GM06990 (cell line): Measurements from ENCODE around the gene ITGA4.
"Not testable (repeated sequence)": the region's sequence is repeated elsewhere in the genome, so short reads cannot be mapped to it uniquely, and the experiment has no call there.

Experiments
- DNase-seq: peaks from one replicate; pipeline ENCODE4 v3.0.0-alpha.2; 2011; ENCODE audit not compliant: insufficient read length; ENCODE audit errors: extremely low read depth
- H3K27me3 ChIP-seq: replicated peaks from 2 replicates; pipeline ENCODE4 v1.6.0; 2011; ENCODE audit warnings: low read length; ENCODE audit not compliant: control insufficient read depth, insufficient read depth
- H3K36me3 ChIP-seq: 2 replicates; pipeline ENCODE4 v1.5.1; 2011; ENCODE audit warnings: low read length; ENCODE audit not compliant: control insufficient read depth, insufficient read depth
- H3K4me3 ChIP-seq: replicated peaks from 2 replicates; pipeline ENCODE4 v1.5.1; 2011; ENCODE audit warnings: low read depth, mild to moderate bottlenecking, control low read depth, low read length
- TF ChIP-seq, protein P1 (sequence below): IDR thresholded peaks from 2 replicates; pipeline ENCODE4 v1.5.1; 2011; ENCODE audit warnings: low read length, control low read depth, mild to moderate bottlenecking, inconsistent platforms; ENCODE audit not compliant: insufficient read depth, poor library complexity, severe bottlenecking

Gene ITGA4

GRCh38 chr2:181440344-181440743 lies 16.8 kb upstream of the ITGA4 start:
- TF ChIP-seq, protein P1, sequence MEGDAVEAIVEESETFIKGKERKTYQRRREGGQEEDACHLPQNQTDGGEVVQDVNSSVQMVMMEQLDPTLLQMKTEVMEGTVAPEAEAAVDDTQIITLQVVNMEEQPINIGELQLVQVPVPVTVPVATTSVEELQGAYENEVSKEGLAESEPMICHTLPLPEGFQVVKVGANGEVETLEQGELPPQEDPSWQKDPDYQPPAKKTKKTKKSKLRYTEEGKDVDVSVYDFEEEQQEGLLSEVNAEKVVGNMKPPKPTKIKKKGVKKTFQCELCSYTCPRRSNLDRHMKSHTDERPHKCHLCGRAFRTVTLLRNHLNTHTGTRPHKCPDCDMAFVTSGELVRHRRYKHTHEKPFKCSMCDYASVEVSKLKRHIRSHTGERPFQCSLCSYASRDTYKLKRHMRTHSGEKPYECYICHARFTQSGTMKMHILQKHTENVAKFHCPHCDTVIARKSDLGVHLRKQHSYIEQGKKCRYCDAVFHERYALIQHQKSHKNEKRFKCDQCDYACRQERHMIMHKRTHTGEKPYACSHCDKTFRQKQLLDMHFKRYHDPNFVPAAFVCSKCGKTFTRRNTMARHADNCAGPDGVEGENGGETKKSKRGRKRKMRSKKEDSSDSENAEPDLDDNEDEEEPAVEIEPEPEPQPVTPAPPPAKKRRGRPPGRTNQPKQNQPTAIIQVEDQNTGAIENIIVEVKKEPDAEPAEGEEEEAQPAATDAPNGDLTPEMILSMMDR, result no peak
- no peaks in the 10 kb centered on the region for H3K27me3 ChIP-seq
- no peak for DNase-seq
- H3K4me3 ChIP-seq, result no peak overlapping the region
- no peaks in the 10 kb centered on the region for H3K36me3 ChIP-seq

GRCh38 chr2:181440919-181441318 lies 16.3 kb upstream of the ITGA4 start:
- Histone ChIP-seq H3K27me3 (no peaks in the 10 kb centered on the region), H3K4me3 (no peak overlapping the region), H3K36me3 (no peaks in the 10 kb centered on the region)
- TF ChIP-seq, protein P1, result no peak
- DNase-seq, result no peak

DNA sequence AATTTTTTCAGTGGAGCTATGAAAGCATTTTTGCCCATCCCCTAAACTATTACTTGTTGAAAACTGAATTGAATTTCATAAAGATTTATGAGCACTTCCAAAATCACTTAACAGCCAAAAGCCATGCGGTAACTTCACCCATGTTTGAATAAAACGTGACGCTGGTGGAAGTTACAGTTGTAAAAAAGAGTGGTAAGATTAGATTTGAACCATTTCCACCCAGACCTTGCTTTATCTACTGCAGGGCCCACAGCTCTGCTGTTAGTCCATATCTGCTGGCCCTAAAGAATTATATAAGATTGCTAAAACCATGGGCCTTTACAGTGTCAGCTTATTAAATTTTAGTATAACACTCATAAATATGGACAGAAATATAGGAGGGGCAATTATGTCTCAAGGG lies 15.5 kb upstream of the ITGA4 start:
- H3K27me3 ChIP-seq, result no peaks in the 10 kb centered on the region
- no peaks in the 10 kb centered on the region for H3K36me3 ChIP-seq
- DNase-seq, result no peak
- H3K4me3 ChIP-seq, result no peak overlapping the region
- TF ChIP-seq, protein P1, result no peak

DNA sequence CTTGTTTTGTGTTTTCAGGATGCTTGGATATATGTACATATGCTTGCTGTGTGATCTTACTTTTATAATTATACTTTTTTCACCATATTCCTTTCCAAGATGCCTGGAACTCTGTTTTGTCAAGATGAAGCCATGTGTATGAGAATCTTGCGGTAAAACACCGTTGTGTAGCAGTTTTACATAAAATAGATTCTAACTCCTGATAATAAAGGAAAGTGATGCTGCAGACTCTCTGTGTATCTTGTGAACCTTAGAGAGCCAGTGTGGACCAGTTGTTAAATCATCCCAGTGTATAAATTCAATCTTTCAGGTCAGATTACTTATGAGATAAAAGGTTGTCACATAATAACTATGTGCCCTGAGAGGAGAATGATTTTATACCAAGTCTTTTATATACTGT lies 12.5 kb upstream of the ITGA4 start:
- H3K4me3 ChIP-seq, result no peak overlapping the region
- DNase-seq, result no peak
- no peaks in the 10 kb centered on the region for H3K27me3 ChIP-seq
- TF ChIP-seq, protein P1, result no peak
- H3K36me3 ChIP-seq, result no peaks in the 10 kb centered on the region

DNA sequence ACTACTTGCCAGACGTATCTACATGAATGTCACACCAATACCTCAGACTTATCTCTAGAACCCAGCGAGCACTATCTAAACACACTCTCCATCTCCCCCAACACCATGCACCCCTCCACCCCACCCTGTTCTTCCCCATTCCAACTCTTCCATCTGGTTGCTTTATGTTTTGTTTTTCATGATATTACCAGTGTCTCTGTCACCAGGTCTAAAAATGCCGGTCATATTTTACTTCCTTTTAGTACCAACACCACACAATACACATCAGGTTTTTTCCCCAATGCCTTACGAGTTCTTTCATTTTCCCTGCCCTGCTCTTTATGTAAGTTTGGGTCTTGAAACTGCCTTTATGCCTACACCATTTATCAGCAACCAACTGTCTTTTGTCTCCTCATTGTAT lies 10.2 kb upstream of the ITGA4 start:
- Histone ChIP-seq H3K27me3 (no peaks in the 10 kb centered on the region), H3K4me3 (no peak overlapping the region), H3K36me3 (no peaks in the 10 kb centered on the region)
- TF ChIP-seq, protein P1, result no peak
- no peak for DNase-seq

- not testable (repeated sequence) for H3K36me3 ChIP-seq, H3K4me3 ChIP-seq, H3K27me3 ChIP-seq, DNase-seq
Measured at GRCh38 chr2:181449278-181449677, 7.9 kb upstream of the ITGA4 start.
